ENCODE measurements around the gene BTG2. TPM values are rescaled to one million over a fixed set of nuclear protein-coding genes. Genes with fewer than 3 reads are reported as not detected.

BTG2 gene
- total RNA-seq, 1 experiment from 2014 or later = 24.2 TPM

- H3K9ac ChIP-seq (ENCODE audit: low read length) = no peak overlapping the region
These were observed 12.3 kb downstream of the BTG2 start for GRCh38 chr1:203317429-203318228.

More at GRCh38 chr1:203317429-203318228, 12.3 kb downstream of the BTG2 start:
- CTCF ChIA-PET = interaction anchor here (1.7 kb wide), 1 partner anchor 45 kb away, joined by 4 read pairs; no protein-coding TSS in a partner anchor
- ATAC-seq = no peak
- RAD21 ChIA-PET (ENCODE audit: low non-redundant PET in 1 of 2, low total read pairs in 2 of 2, uncharacterized antibody in 2 of 2, unreplicated experiment in 2 of 2) = no interaction called here
- TF ChIP-seq EZH2 (IDR thresholded peaks at IDR 0.05) (no peak), ZNF274 (IDR thresholded peaks at IDR 0.05; ENCODE audit: low read depth, low read length) (no peak), CTCF (IDR thresholded peaks at IDR 0.05 in 2 of 3, conservative IDR thresholded peaks at IDR 0.05 in 1 of 3; ENCODE audit: borderline replicate concordance in 1 of 3, insufficient read depth in 1 of 3, low read depth in 2 of 3, low read length in 2 of 3) (no peak), REST (IDR thresholded peaks at IDR 0.05; ENCODE audit: low read depth) (no peak), POLR2A (IDR thresholded peaks at IDR 0.05; ENCODE audit: borderline replicate concordance, extremely low read depth, insufficient read depth, insufficient read length) (no peak), CBX3 (IDR thresholded peaks at IDR 0.05; ENCODE audit: low read depth) (no peak), TCF7L2 (IDR thresholded peaks at IDR 0.05; ENCODE audit: borderline replicate concordance, extremely low read depth, insufficient read depth, insufficient read length) (no peak), EZH2phosphoT487 (IDR thresholded peaks at IDR 0.05; ENCODE audit: borderline replicate concordance) (no peak), SRF (IDR thresholded peaks at IDR 0.05; ENCODE audit: low read depth) (no peak), RAD21 (IDR thresholded peaks at IDR 0.05; ENCODE audit: low read depth) (no peak), ZFX (IDR thresholded peaks at IDR 0.05) (no peak), FOSL1 (IDR thresholded peaks at IDR 0.05; ENCODE audit: low read depth) (no peak), CEBPB (IDR thresholded peaks at IDR 0.05; ENCODE audit: low read depth) (no peak), ELF1 (IDR thresholded peaks at IDR 0.05; ENCODE audit: borderline replicate concordance, low read depth) (no peak), SIN3A (IDR thresholded peaks at IDR 0.05; ENCODE audit: low read depth) (no peak), ATF3 (IDR thresholded peaks at IDR 0.05) (no peak)
- TF ChIP-seq, protein P1, sequence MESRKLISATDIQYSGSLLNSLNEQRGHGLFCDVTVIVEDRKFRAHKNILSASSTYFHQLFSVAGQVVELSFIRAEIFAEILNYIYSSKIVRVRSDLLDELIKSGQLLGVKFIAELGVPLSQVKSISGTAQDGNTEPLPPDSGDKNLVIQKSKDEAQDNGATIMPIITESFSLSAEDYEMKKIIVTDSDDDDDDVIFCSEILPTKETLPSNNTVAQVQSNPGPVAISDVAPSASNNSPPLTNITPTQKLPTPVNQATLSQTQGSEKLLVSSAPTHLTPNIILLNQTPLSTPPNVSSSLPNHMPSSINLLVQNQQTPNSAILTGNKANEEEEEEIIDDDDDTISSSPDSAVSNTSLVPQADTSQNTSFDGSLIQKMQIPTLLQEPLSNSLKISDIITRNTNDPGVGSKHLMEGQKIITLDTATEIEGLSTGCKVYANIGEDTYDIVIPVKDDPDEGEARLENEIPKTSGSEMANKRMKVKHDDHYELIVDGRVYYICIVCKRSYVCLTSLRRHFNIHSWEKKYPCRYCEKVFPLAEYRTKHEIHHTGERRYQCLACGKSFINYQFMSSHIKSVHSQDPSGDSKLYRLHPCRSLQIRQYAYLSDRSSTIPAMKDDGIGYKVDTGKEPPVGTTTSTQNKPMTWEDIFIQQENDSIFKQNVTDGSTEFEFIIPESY (IDR thresholded peaks at IDR 0.05; ENCODE audit: extremely low read depth, insufficient replicate concordance, low read length) = no peak
- Histone ChIP-seq H3K9me3 (ENCODE audit: control insufficient read depth in 1 of 2, insufficient read depth in 1 of 2, low read depth in 1 of 2, low read length in 2 of 2) (no peaks in the 10 kb centered on the region), H3K27ac (ENCODE audit: low read depth, low read length) (no peak overlapping the region), H3K4me1 (ENCODE audit: control insufficient read depth in 1 of 2, insufficient read depth in 2 of 2, low read length in 2 of 2) (no peaks in the 10 kb centered on the region), H3K79me2 (ENCODE audit: insufficient read depth, low read length) (no peaks in the 10 kb centered on the region), H3K4me3 (replicated peaks in 1 of 2; ENCODE audit: low read depth in 1 of 2, low read length in 2 of 2) (no peak overlapping the region), H4K20me1 (ENCODE audit: insufficient read depth) (no peaks in the 10 kb centered on the region), H2AFZ (ENCODE audit: low read depth, low read length, poor library complexity, severe bottlenecking) (no peak overlapping the region), H3K9me2 (ENCODE audit: insufficient read depth) (no peaks in the 10 kb centered on the region), H3K4me2 (ENCODE audit: low read length) (no peak overlapping the region), H3K36me3 (ENCODE audit: control insufficient read depth in 1 of 2, insufficient read depth in 2 of 2, low read length in 2 of 2) (no peaks in the 10 kb centered on the region), H3K27me3 (ENCODE audit: insufficient read depth, low read length) (peaks cover 14% of the 10 kb centered on the region)
- no peak for DNase-seq (ENCODE audit: low read depth, low spot score)
- no TSS peak for BruUV-seq (replicated peaks)
- intact Hi-C loops (cut with micrococcal nuclease) = no loop called here
- POLR2A ChIA-PET = interaction anchor here (0.6 to 2.0 kb wide), 2 partner anchors 11 to 976 kb away, joined by 3 to 7 read pairs; no protein-coding TSS in a partner anchor
